Activated CD4-positive, alpha-beta memory T cell treated with anti-CD3 and anti-CD28 coated beads, Interleukin-2, amount 10 ng/mL, durations not matched to agents 7 days and 5 days (primary cell): ENCODE measurements around the gene FBXO31. TPM values are rescaled to one million over a fixed set of nuclear protein-coding genes. Genes with fewer than 3 reads are reported as not detected.
"Not testable (repeated sequence)": the region's sequence is repeated elsewhere in the genome, so short reads cannot be mapped to it uniquely, and the experiment has no call there.

ENCODE experiments used
- CTCF ChIA-PET: fragments of 350-600 bp; sonication (Branson Sonifier 250); formaldehyde crosslinking; loops from one replicate; lab custom pipeline; 2021; ENCODE audit warnings: antibody characterized with exemption, inconsistent platforms; lab: Charles Lee
- POLR2A ChIA-PET: fragments of 350-600 bp; sonication (Branson Sonifier 250); formaldehyde crosslinking; loops from one replicate; lab custom pipeline; 2021; ENCODE audit warnings: antibody characterized with exemption; lab: Charles Lee
- DNase-seq: peaks from one replicate; pipeline ENCODE4 v3.0.0-alpha.2; 2020
- H3K27ac Mint-ChIP-seq: one replicate; pipeline ENCODE4 v1.8.0; 2021; ENCODE audit warnings: mild to moderate bottlenecking, mixed read lengths
- H3K27me3 Mint-ChIP-seq: one replicate; pipeline ENCODE4 v1.8.0; 2021; ENCODE audit warnings: mixed read lengths
- H3K36me3 Mint-ChIP-seq: one replicate; pipeline ENCODE4 v1.8.0; 2021; ENCODE audit warnings: low read depth, mixed read lengths
- H3K4me1 Mint-ChIP-seq: one replicate; pipeline ENCODE4 v1.8.0; 2021; ENCODE audit warnings: mixed read lengths
- H3K4me3 Mint-ChIP-seq: one replicate; pipeline ENCODE4 v1.8.0; 2021; ENCODE audit warnings: mild to moderate bottlenecking, mixed read lengths
- H3K9me3 Mint-ChIP-seq: one replicate; pipeline ENCODE4 v1.8.0; 2021; ENCODE audit warnings: mixed read lengths
- total RNA-seq, 2 experiments: library from RNA; stranded (reverse); gene quantifications; one replicate each; pipeline ENCODE4 v1.2.3, GENCODE V29; 2021

The FBXO31 gene
- total RNA-seq, 2 experiments from 2014 or later: 28.8 to 29.0 TPM

- POLR2A ChIA-PET: interaction anchor here (1.4 kb wide), 1 partner anchor 73 kb away, joined by 3 read pairs; the partner anchor contains the start of gene C16orf95
- H3K9me3 Mint-ChIP-seq, CTCF ChIA-PET, H3K27me3 Mint-ChIP-seq, DNase-seq, H3K4me3 Mint-ChIP-seq: not testable (repeated sequence)
- peaks cover 64% of the 10 kb centered on the region for H3K4me1 Mint-ChIP-seq
- H3K36me3 Mint-ChIP-seq: peaks cover 17% of the 10 kb centered on the region
- peak overlapping the region; percentile 69 for H3K27ac Mint-ChIP-seq
Observed at GRCh38 chr16:87389914-87390313, 6.3 kb upstream of the FBXO31 start.

DNA sequence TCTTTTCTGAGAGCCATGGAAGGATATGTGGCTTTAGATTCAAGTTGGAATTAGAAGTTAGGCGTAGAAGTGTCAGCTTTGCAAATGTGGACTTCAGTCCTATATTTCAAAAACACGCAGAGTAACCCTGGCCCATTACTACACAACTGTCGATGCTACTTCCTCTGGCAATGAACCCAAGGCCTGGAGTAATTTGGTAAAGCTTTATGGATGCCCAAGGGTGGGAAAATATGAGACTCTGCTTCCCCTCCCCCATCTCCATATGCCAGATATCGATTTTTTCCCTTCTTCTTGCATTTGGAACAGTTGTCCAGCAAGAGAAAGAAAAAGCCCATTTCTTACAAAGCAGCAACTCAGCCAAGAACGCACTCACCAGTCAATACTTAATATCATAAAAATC is 5.7 kb upstream of the FBXO31 start:
- H3K27me3 Mint-ChIP-seq: no peaks in the 10 kb centered on the region
- peaks cover 65% of the 10 kb centered on the region for H3K4me1 Mint-ChIP-seq
- CTCF ChIA-PET: interaction anchor here (0.8 kb wide), 1 partner anchor 64 kb away, joined by 3 read pairs; no protein-coding TSS in a partner anchor
- peak overlapping the region; percentile 69 for H3K27ac Mint-ChIP-seq
- peaks cover 12% of the 10 kb centered on the region for H3K36me3 Mint-ChIP-seq
- H3K9me3 Mint-ChIP-seq: no peaks in the 10 kb centered on the region
- DNase-seq: no peak
- H3K4me3 Mint-ChIP-seq: no peak overlapping the region
- POLR2A ChIA-PET: interaction anchor here (1.1 to 3.1 kb wide), 5 partner anchors 28 to 562 kb away, joined by 3 to 31 read pairs (median 4); partner anchors contain the start of genes BANP and C16orf95

DNA sequence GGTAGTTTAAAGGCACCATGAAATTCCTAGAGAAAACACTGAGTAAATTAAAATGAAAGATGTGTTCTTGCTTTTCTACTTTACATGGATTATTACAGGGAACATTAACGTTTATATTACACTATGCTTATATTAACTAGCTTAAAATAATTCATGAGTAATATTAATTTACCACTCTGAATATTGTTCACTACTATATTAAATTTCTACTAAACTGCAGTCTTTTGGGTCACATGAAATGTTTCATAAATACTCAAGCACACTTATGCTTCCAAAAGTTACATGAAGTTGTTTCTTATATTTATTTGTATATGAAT is 5.2 kb upstream of the FBXO31 start:
- Mint-ChIP-seq H3K9me3 (no peaks in the 10 kb centered on the region), H3K36me3 (peaks cover 13% of the 10 kb centered on the region)
- CTCF ChIA-PET: interaction anchor here (0.8 to 2.4 kb wide), 4 partner anchors 28 to 71 kb away, joined by 3 to 16 read pairs (median 4); partner anchors contain the start of gene C16orf95

DNA sequence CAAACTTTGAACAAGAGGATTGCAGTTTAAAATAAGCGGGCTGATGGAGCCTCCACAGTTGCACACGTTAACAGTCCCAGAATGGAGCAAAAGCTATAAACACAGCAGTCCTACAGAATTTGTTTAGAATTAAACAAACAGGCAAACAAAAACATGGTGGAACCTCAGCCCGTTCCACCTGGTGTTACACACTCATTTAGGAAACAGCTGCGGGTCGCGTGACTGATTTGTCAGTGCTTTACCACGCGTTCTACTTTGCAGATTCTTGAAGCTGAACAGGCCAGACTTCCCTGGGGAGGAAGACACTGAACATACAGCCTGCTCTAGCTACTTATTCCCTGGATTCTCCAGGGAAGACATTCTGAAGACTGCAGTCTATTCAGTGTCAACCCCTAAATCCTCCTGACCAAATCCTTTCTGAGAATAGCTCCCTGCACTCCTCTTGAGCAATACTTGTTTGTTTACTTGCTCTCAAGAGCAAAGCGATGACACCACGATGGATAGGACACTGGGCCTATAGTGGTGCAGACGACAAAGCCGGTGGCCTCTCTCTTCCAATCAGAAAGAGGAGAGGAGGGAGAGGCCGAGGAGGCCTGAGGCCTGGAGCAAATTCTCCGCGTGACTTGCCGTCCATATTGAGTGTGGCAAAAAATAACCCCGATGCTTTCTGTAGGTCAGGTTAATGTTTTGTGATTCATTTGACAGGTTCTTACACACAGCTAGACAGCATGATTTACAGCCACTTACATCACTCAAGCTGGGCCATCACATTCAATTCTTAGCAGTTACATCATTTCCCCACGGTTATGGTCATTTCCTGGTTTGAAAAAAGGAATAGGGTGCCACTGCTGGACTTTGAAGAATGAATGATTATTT is 4.6 kb upstream of the FBXO31 start:
- H3K36me3 Mint-ChIP-seq: peaks cover 8% of the 10 kb centered on the region
- peak; percentile 92 for DNase-seq
- CTCF ChIA-PET: interaction anchor here (0.8 to 2.4 kb wide), 5 partner anchors 28 to 248 kb away, joined by 3 to 16 read pairs (median 3); partner anchors contain the start of gene C16orf95
- POLR2A ChIA-PET: interaction anchor here (0.7 to 3.1 kb wide), 9 partner anchors 14 to 563 kb away, joined by 3 to 31 read pairs (median 4); partner anchors contain the start of genes BANP, C16orf95 and KLHDC4
- H3K4me1 Mint-ChIP-seq: peaks cover 56% of the 10 kb centered on the region
- H3K27me3 Mint-ChIP-seq: no peaks in the 10 kb centered on the region
- peak overlapping the region; percentile 97 for H3K27ac Mint-ChIP-seq
- no peaks in the 10 kb centered on the region for H3K9me3 Mint-ChIP-seq
- H3K4me3 Mint-ChIP-seq: peak overlapping the region; percentile 67

More for the DNA sequence above, 5.2 kb upstream of the FBXO31 start:
- H3K27me3 Mint-ChIP-seq: no peaks in the 10 kb centered on the region
- POLR2A ChIA-PET: interaction anchor here (0.7 to 3.1 kb wide), 9 partner anchors 13 to 562 kb away, joined by 3 to 31 read pairs (median 4); partner anchors contain the start of genes BANP, C16orf95 and KLHDC4
- peak overlapping the region; percentile 97 for H3K27ac Mint-ChIP-seq
- peaks cover 62% of the 10 kb centered on the region for H3K4me1 Mint-ChIP-seq
- H3K4me3 Mint-ChIP-seq: peak overlapping the region; percentile 67
- DNase-seq: no peak

- Mint-ChIP-seq H3K27ac (peak overlapping the region; percentile 78), H3K4me1 (peaks cover 72% of the 10 kb centered on the region), H3K4me3 (peak overlapping the region; percentile 91)
- POLR2A ChIA-PET: interaction anchor here (1.9 to 4.5 kb wide), 4 partner anchors 9 to 832 kb away, joined by 6 to 70 read pairs (median 38); partner anchors contain the start of genes C16orf95 and MAP1LC3B
- not testable (repeated sequence) for H3K9me3 Mint-ChIP-seq, DNase-seq, H3K36me3 Mint-ChIP-seq, H3K27me3 Mint-ChIP-seq
- CTCF ChIA-PET: interaction anchor here (1.9 to 5.1 kb wide), 2 partner anchors 10 to 68 kb away, joined by 6 to 49 read pairs; partner anchors contain the start of gene C16orf95
Observed at GRCh38 chr16:87384875-87385167, 1.2 kb upstream of the FBXO31 start.

DNA sequence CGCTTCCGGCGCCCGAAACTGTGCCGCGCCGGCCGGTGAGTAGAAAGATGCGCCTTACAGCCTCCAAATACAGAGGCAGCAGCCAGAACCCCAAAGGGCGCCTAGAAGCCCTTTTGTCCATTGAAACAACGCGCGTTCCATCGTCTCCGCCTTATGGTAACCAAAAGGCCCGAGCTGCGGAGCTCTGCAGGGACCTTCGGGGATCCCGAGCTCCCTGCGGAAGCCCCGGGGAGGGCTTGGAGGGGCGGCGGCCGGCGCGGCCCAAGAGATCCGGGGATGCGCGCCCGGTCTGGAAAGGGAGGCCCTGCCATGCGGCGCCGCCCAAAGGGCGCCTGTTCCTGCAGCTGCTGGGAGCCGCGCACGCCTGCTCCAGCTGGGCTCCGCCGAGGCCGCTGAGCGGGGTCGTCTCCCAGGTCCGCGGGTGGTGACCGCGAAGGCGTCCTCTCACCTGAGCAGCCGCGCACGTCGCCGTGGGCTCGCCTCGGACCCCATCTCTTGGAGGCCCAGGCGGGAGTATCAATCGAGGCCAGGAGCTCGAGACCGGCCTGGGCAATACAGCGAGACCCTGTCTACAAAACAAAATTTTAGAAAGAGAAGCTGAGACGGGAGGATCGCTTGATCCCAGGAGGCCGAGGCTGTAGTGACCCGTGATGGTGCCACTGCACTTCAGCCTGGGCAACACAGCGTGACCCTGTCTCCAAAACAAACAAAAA is 742 bp upstream of the FBXO31 start:
- Mint-ChIP-seq H3K27ac (peak overlapping the region; percentile 96), H3K4me3 (peak overlapping the region; percentile 91), H3K27me3 (no peaks in the 10 kb centered on the region), H3K9me3 (no peaks in the 10 kb centered on the region), H3K36me3 (peaks cover 11% of the 10 kb centered on the region), H3K4me1 (peaks cover 67% of the 10 kb centered on the region)
- ChIA-PET POLR2A (interaction anchor here (1.0 to 4.5 kb wide), 19 partner anchors 9 to 831 kb away, joined by 3 to 70 read pairs (median 4); partner anchors contain the start of genes BANP, C16orf95 and MAP1LC3B), CTCF (interaction anchor here (0.6 to 5.1 kb wide), 6 partner anchors 10 to 487 kb away, joined by 3 to 49 read pairs (median 5); partner anchors contain the start of gene C16orf95)
- DNase-seq: no peak

- H3K9me3 Mint-ChIP-seq: no peaks in the 10 kb centered on the region
- H3K27me3 Mint-ChIP-seq: no peaks in the 10 kb centered on the region
- H3K4me1 Mint-ChIP-seq: peaks cover 51% of the 10 kb centered on the region
- CTCF ChIA-PET: interaction anchor here (0.6 to 5.1 kb wide), 4 partner anchors 12 to 65 kb away, joined by 4 to 49 read pairs (median 6); partner anchors contain the start of gene C16orf95
- peaks cover 18% of the 10 kb centered on the region for H3K36me3 Mint-ChIP-seq
- POLR2A ChIA-PET: interaction anchor here (1.6 to 4.5 kb wide), 7 partner anchors 7 to 74 kb away, joined by 5 to 70 read pairs (median 7); partner anchors contain the start of genes C16orf95 and MAP1LC3B
- H3K4me3 Mint-ChIP-seq: peak overlapping the region; percentile 74
- peak overlapping the region; percentile 89 for H3K27ac Mint-ChIP-seq
- peak; percentile 31 for DNase-seq
Observed at GRCh38 chr16:87382023-87382785, 1.4 kb downstream of the FBXO31 start.

DNA sequence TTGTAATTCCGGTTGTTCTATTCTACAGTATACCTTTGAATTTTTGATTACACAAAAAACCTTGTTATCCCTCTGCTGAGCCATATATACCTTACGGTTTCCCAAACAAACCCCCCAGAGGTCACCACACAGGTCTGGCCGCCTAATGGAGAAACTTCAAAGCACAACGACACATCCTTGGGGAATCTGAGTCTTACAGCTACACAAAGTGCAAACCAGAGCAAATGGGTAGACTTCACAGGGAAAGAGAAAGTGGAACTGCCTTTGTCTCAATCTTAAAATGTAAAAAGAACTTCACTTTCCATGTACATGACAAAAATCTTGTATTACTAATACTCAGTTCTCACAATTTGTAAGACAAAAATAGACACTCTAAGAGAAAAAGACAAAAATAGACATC is 2.7 kb downstream of the FBXO31 start:
- Mint-ChIP-seq H3K4me1 (peaks cover 48% of the 10 kb centered on the region), H3K4me3 (peak overlapping the region; percentile 74), H3K9me3 (no peaks in the 10 kb centered on the region), H3K27me3 (no peaks in the 10 kb centered on the region), H3K36me3 (peaks cover 15% of the 10 kb centered on the region), H3K27ac (peak overlapping the region; percentile 87)
- POLR2A ChIA-PET: interaction anchor here (1.1 to 4.5 kb wide), 2 partner anchors 59 to 64 kb away, joined by 4 to 70 read pairs; partner anchors contain the start of gene C16orf95
- DNase-seq: no peak
- CTCF ChIA-PET: interaction anchor here (5.1 kb wide), 1 partner anchor 13 kb away, joined by 49 read pairs; no protein-coding TSS in a partner anchor

- Mint-ChIP-seq H3K27ac (peak overlapping the region; percentile 87), H3K4me1 (peaks cover 48% of the 10 kb centered on the region), H3K9me3 (no peaks in the 10 kb centered on the region), H3K4me3 (peak overlapping the region; percentile 74), H3K27me3 (no peaks in the 10 kb centered on the region), H3K36me3 (peaks cover 15% of the 10 kb centered on the region)
- ChIA-PET CTCF (interaction anchor here (5.1 kb wide), 1 partner anchor 14 kb away, joined by 49 read pairs; no protein-coding TSS in a partner anchor), POLR2A (interaction anchor here (1.1 to 4.5 kb wide), 2 partner anchors 58 to 63 kb away, joined by 4 to 70 read pairs; partner anchors contain the start of gene C16orf95)
- DNase-seq: no peak
Observed at GRCh38 chr16:87380403-87380802, 3.2 kb downstream of the FBXO31 start.

- Mint-ChIP-seq H3K4me1 (peaks cover 40% of the 10 kb centered on the region), H3K36me3 (peaks cover 15% of the 10 kb centered on the region)
- H3K9me3 Mint-ChIP-seq, DNase-seq, H3K27ac Mint-ChIP-seq, H3K4me3 Mint-ChIP-seq, H3K27me3 Mint-ChIP-seq, POLR2A ChIA-PET: not testable (repeated sequence)
- CTCF ChIA-PET: interaction anchor here (1.2 kb wide), 1 partner anchor 15 kb away, joined by 3 read pairs; no protein-coding TSS in a partner anchor
Observed at GRCh38 chr16:87379312-87379752, 4.2 kb downstream of the FBXO31 start.

DNA sequence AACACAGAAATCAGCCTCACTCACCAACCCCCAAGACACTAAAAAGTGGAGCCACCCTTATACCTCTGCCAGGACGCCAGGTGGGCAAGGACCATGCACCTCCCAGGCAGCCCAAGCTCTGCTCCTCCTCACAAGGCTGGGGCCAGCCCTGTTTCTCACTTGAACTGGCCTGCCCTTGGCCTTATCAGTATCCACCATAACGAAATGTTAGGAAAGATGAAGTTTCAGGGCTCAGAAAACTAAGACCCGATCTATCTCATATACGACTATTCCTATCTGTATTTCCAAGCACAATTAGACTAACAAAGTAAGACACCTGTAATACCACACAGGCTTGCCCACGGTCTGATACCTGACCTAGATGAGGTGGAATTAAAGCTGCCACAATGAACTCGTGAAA is 6.9 kb downstream of the FBXO31 start:
- Mint-ChIP-seq H3K36me3 (peaks cover 10% of the 10 kb centered on the region), H3K27ac (no peak overlapping the region), H3K9me3 (no peaks in the 10 kb centered on the region), H3K4me3 (no peak overlapping the region), H3K27me3 (no peaks in the 10 kb centered on the region), H3K4me1 (peaks cover 32% of the 10 kb centered on the region)
- ChIA-PET POLR2A (interaction anchor here (1.2 kb wide), 1 partner anchor 59 kb away, joined by 3 read pairs; no protein-coding TSS in a partner anchor), CTCF (no interaction called here)
- DNase-seq: no peak
